ENCODE data around the gene NKTR.

DNA sequence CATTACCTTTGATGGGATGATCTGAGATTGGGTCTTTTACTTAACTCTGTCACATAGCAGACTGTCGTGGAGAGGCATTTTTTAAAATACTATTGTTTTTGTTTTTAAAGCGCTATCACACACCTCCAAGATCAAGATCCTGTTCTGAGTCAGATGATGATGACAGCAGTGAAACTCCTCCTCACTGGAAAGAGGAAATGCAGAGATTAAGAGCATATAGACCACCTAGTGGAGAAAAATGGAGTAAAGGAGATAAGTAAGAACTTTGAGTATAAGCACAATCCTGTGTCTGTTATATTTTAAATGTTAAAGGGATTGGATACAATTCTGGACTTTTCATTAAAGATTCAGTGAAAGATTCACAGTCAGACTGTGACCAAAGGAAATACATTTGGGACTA lies 34.6 kb downstream of the NKTR start:
- no peak for TF ChIP-seq EZH2 (IDR thresholded peaks at IDR 0.05)
- no peak for TF ChIP-seq POLR2AphosphoS5 (IDR thresholded peaks at IDR 0.05; ENCODE audit: borderline replicate concordance, low read depth, low read length)
